ENCODE results near the gene TRIM69. TPM values are rescaled to one million over a fixed set of nuclear protein-coding genes. Genes with fewer than 3 reads are reported as not detected.

The TRIM69 gene
- total RNA-seq, 4 donors from 2014 or later: 13.3 to 23.6 (median 15.9) TPM

GRCh38 chr15:44706946-44707636, 29.2 kb upstream of the TRIM69 start:
- no peaks in the 10 kb centered on the region for H3K4me1 ChIP-seq
- no peak for DNase-seq
- intact Hi-C loops (cut with DNase I): no loop called here
- no peaks in the 10 kb centered on the region for H3K36me3 ChIP-seq
- 75 to 79% methylated on average over 1 to 2 of the region's 2 CpGs for WGBS, 2 donors
- H3K4me3 ChIP-seq (replicated peaks in 1 of 3): no peak overlapping the region
- no peak overlapping the region for H3K27ac ChIP-seq
- TF ChIP-seq CTCF (IDR thresholded peaks at IDR 0.05): no peak
- no peak for TF ChIP-seq POLR2A (IDR thresholded peaks at IDR 0.05)
- no peaks in the 10 kb centered on the region for H3K27me3 ChIP-seq
- H3K9me3 ChIP-seq: no peaks in the 10 kb centered on the region

GRCh38 chr15:44710236-44711095, 25.9 kb upstream of the TRIM69 start:
- Histone ChIP-seq H3K9me3 (no peaks in the 10 kb centered on the region), H3K4me1 (peaks cover 0 to 16% of the 10 kb centered on the region in 2 donors), H3K36me3 (peaks cover under 1 to 5% of the 10 kb centered on the region in 2 donors), H3K27ac (peak overlapping the region; percentile 71 to 100 (median 99)), H3K4me3 (replicated peaks in 1 of 3) (peak overlapping the region; percentile 29 to 99 (median 98)), H3K27me3 (no peaks in the 10 kb centered on the region)
- TF ChIP-seq POLR2A (IDR thresholded peaks at IDR 0.05): no peak
- TF ChIP-seq CTCF (IDR thresholded peaks at IDR 0.05): no peak
- DNase-seq: no peak
- WGBS, 2 donors: 31 to 34% methylated on average over 11 of the region's 11 CpGs
- intact Hi-C loops (cut with DNase I): no loop called here

- Histone ChIP-seq H3K4me1 (peaks cover 0 to 17% of the 10 kb centered on the region in 2 donors), H3K9me3 (no peaks in the 10 kb centered on the region), H3K27me3 (no peaks in the 10 kb centered on the region), H3K27ac (peak within 1 kb of the TSS; percentile 98 to 100 (median 99)), H3K4me3 (replicated peaks in 1 of 3) (peak within 1 kb of the TSS; percentile 83 to 99 (median 98)), H3K36me3 (peaks cover 8 to 12% of the 10 kb centered on the region in 2 donors)
- WGBS, 2 donors: 1% methylated on average over 21 to 29 of the region's 37 CpGs
- peak in 2 of 6 experiments; percentile 7 to 23 for TF ChIP-seq CTCF (IDR thresholded peaks at IDR 0.05)
- TF ChIP-seq POLR2A (IDR thresholded peaks at IDR 0.05): peak; percentile 97 to 100
- DNase-seq: peak; percentile 95 to 96
- intact Hi-C loops (cut with DNase I): no loop called here
Measured at GRCh38 chr15:44711096-44711742, 25.1 kb upstream of the TRIM69 start, which contains the start of the genes B2M and PATL2. Gene B2M (plus strand): TSS chr15:44711517. CDS start chr15:44711547, 30 bp downstream. Gene PATL2 (minus strand): TSS chr15:44711323. CDS start chr15:44676490, 34,833 bp downstream.

- no peak for TF ChIP-seq POLR2A (IDR thresholded peaks at IDR 0.05)
- DNase-seq: peak; percentile 42 to 49
- WGBS, 2 donors: 1% methylated on average over 25 to 39 of the region's 46 CpGs
- H3K27ac ChIP-seq: peak overlapping the region; percentile 98 to 100 (median 99)
- peaks cover 14 to 18% of the 10 kb centered on the region in 2 donors for H3K36me3 ChIP-seq
- no peaks in the 10 kb centered on the region for H3K9me3 ChIP-seq
- H3K4me1 ChIP-seq: peaks cover 0 to 17% of the 10 kb centered on the region in 2 donors
- peak overlapping the region; percentile 83 to 99 (median 98) for H3K4me3 ChIP-seq (replicated peaks in 1 of 3)
- intact Hi-C loops (cut with DNase I): no loop called here
- H3K27me3 ChIP-seq: no peaks in the 10 kb centered on the region
Measured at GRCh38 chr15:44711743-44712345, 24.5 kb upstream of the TRIM69 start.
